Breast epithelium (tissue), 3 donors: ENCODE data around the gene FAM187B.

ENCODE experiments used
- CTCF ChIP-seq, 3 donors: fragments of 450-650 bp; IDR thresholded peaks; one replicate each; pipeline ENCODE4 v1.5.1; 2016 to 2017; ENCODE audit warnings: antibody characterized with exemption in 3 of 3, mild to moderate bottlenecking in 3 of 3, moderate library complexity in 3 of 3
- POLR2A ChIP-seq: fragments of 450-650 bp; IDR thresholded peaks from one replicate; pipeline ENCODE4 v1.6.1; 2016; ENCODE audit warnings: antibody characterized with exemption, mild to moderate bottlenecking, moderate library complexity
- POLR2AphosphoS5 ChIP-seq, 3 donors: sonication (generic); formaldehyde crosslinking; IDR thresholded peaks; one replicate each; pipeline ENCODE4 v1.6.1; 2017; ENCODE audit warnings: antibody characterized with exemption in 3 of 3

- TF ChIP-seq CTCF (IDR thresholded peaks at IDR 0.05): no peak
- TF ChIP-seq POLR2A: no peak
- no peak for TF ChIP-seq POLR2AphosphoS5 (IDR thresholded peaks at IDR 0.05)
These were observed 18.0 kb upstream of the FAM187B start for GRCh38 chr19:35246466-35247092.
